ENCODE results near the gene INKA1. TPM values are rescaled to one million over a fixed set of nuclear protein-coding genes. Genes with fewer than 3 reads are reported as not detected.

The INKA1 gene
- total and polyA plus RNA-seq, 2 of the 8 experiments (the other 6 are each of a cell fraction or from before 2014, with no cell fraction given), result 1.3 to 4.7 TPM

- Histone ChIP-seq H3K27ac (ENCODE audit: low read depth, low read length) (no peak overlapping the region), H2BK5ac (ENCODE audit: low read depth, low read length) (no peak overlapping the region), H3K79me1 (ENCODE audit: low read depth, low read length) (no peaks in the 10 kb centered on the region), H2BK12ac (ENCODE audit: low read depth, low read length) (no peak overlapping the region), H2BK120ac (replicated peaks; ENCODE audit: low read depth, low read length) (no peak overlapping the region), H3K36me3 (ENCODE audit: control insufficient read depth in 2 of 4, insufficient read depth in 4 of 4, low read length in 3 of 4) (peaks cover 2 to 43% (median 35%) of the 10 kb centered on the region in 4 experiments; a peak in 7 of 8 replicates), H3K14ac (ENCODE audit: insufficient read length) (no peak overlapping the region), H4K20me1 (replicated peaks in 1 of 2; ENCODE audit: control insufficient read depth in 1 of 2, insufficient read depth in 2 of 2, low read length in 2 of 2) (peaks cover 0 to 5% of the 10 kb centered on the region in 2 experiments), H3K9ac (replicated peaks in 1 of 4; ENCODE audit: extremely low read depth in 1 of 4, low read depth in 3 of 4, low read length in 3 of 4) (no peak overlapping the region; a peak in 1 of 7 replicates), H2AFZ (ENCODE audit: low read length) (no peak overlapping the region), H3K23ac (ENCODE audit: insufficient read length) (no peak overlapping the region), H3K4me2 (ENCODE audit: insufficient read depth in 1 of 2, low read depth in 2 of 2, low read length in 2 of 2) (no peak overlapping the region), H4K5ac (ENCODE audit: insufficient read length, low read depth, low read length) (no peak overlapping the region), H4K91ac (replicated peaks; ENCODE audit: insufficient read length, low read length) (no peak overlapping the region), H3K18ac (ENCODE audit: extremely low read depth, low read length) (no peak overlapping the region), H3K79me2 (ENCODE audit: control insufficient read depth in 1 of 2, insufficient read depth in 2 of 2, low read length in 2 of 2) (no peaks in the 10 kb centered on the region), H4K8ac (ENCODE audit: extremely low read depth, insufficient read depth, low read length) (no peak overlapping the region), H3K9me3 (ENCODE audit: insufficient read depth in 2 of 2, low read depth in 1 of 2, low read length in 1 of 2) (no peaks in the 10 kb centered on the region), H3K56ac (replicated peaks; ENCODE audit: insufficient read length, low read depth, low read length) (no peak overlapping the region), H3K4me1 (replicated peaks in 1 of 4; ENCODE audit: control insufficient read depth in 3 of 4, insufficient read depth in 4 of 4, low read length in 3 of 4) (peaks cover 0 to 6% (median 0%) of the 10 kb centered on the region in 4 experiments; a peak in 2 of 7 replicates), H3K4me3 (ENCODE audit: extremely low read depth in 1 of 4, insufficient read depth in 2 of 4, low read depth in 3 of 4, low read length in 4 of 4) (no peak overlapping the region), H3K27me3 (replicated peaks in 1 of 4; ENCODE audit: control insufficient read depth in 3 of 4, extremely low read depth in 1 of 4, insufficient read depth in 3 of 4, low read length in 3 of 4) (no peaks in the 10 kb centered on the region), H3K23me2 (ENCODE audit: low read depth, low read length) (no peaks in the 10 kb centered on the region), H2AK5ac (ENCODE audit: low read depth, low read length) (no peak overlapping the region), H2BK20ac (ENCODE audit: low read length) (no peak overlapping the region), H3K4ac (replicated peaks; ENCODE audit: insufficient read length, low read depth, low read length) (no peak overlapping the region), H2BK15ac (ENCODE audit: low read length) (no peak overlapping the region)
- no peak for DNase-seq (ENCODE audit: low read depth in 1 of 2, low spot score in 2 of 2)
- CTCF ChIA-PET (ENCODE audit: partially characterized antibody), result interaction anchor here (0.8 to 15.2 kb wide), 27 partner anchors 8 to 302 kb away, joined by 3 to 306 read pairs (median 8); partner anchors contain the start of genes AMIGO3, CDHR4, INKA1 and IP6K1
- no peak for FAIRE-seq
- WGBS, 2 experiments (ENCODE audit: extremely low coverage in 1 of 2, insufficient coverage in 1 of 2, insufficient read length in 1 of 2, insufficient replicate concordance in 2 of 2, low coverage in 1 of 2, low lambda C conversion rate in 2 of 2, missing lambda C conversion rate in 1 of 2), result 96% methylated on average over 6 of the region's 7 CpGs; no CpG with 5 or more reads in 1 of the 2 experiments
- POLR2A ChIA-PET (ENCODE audit: partially characterized antibody), result interaction anchor here (0.7 to 1.8 kb wide), 5 partner anchors 14 to 61 kb away, joined by 3 to 5 read pairs (median 3); partner anchors contain the start of gene TRAIP
- TF ChIP-seq ATF2 (IDR thresholded peaks at IDR 0.05; ENCODE audit: low read length) (no peak), NRF1 (IDR thresholded peaks at IDR 0.05; ENCODE audit: low read depth, low read length) (no peak), CREB1 (IDR thresholded peaks at IDR 0.05) (no peak), HDAC2 (IDR thresholded peaks at IDR 0.05; ENCODE audit: borderline replicate concordance in 1 of 2, low read depth in 2 of 2, low read length in 2 of 2) (no peak), KDM5A (IDR thresholded peaks at IDR 0.05; ENCODE audit: low read length) (no peak)
Measured at GRCh38 chr3:49841806-49842205, 38.7 kb downstream of the INKA1 start.
